HG03520 (cell line): ENCODE measurements around the gene SCUBE1.

Source experiments
- ATAC-seq: cut with Tn5 transposase; IDR thresholded peaks from one replicate; pipeline ENCODE4 v1.9.1; 2021; ENCODE audit warnings: mild to moderate bottlenecking, moderate library complexity; ENCODE audit not compliant: unreplicated experiment

SCUBE1 gene

DNA sequence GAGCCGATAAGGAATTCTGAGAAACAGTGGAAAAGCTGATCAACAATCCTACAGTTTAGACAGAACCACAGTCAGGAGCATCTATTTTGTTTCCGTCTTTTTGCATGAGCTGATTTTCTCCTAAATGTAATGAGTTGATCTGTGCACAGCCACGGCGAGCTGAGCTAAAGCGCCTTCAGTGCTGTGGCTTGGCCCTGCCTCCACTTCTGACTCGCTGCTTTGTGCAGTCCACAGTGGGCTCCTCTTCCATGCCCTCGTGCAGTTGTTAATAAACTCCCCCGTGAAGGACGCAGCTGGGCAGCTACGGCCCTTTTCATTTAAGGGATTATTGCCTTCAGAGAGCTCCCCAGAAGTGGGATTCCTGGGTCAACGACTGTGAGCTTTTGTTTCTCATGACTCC lies 39.4 kb downstream of the SCUBE1 start:
- ATAC-seq, result no peak

DNA sequence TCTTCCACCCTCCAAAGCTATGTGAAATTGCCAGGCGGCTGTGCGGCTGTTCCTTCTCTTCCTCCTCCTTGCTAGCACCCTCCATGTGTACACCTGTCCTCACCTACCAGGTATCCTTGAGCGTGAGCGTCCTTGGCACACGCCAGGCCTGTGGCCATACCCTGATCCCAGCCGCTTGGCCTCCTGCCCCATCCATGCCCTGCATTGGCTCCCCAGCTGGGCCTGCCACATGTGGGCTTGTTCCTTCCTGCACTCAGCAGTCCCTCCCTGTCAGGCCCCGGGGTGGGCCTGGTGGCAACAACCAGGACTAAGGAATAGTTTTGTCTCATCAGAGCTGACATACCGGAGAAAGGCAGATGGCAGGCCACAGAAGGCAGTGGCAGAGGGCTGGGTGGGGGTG lies 40.0 kb downstream of the SCUBE1 start:
- ATAC-seq, result no peak

DNA sequence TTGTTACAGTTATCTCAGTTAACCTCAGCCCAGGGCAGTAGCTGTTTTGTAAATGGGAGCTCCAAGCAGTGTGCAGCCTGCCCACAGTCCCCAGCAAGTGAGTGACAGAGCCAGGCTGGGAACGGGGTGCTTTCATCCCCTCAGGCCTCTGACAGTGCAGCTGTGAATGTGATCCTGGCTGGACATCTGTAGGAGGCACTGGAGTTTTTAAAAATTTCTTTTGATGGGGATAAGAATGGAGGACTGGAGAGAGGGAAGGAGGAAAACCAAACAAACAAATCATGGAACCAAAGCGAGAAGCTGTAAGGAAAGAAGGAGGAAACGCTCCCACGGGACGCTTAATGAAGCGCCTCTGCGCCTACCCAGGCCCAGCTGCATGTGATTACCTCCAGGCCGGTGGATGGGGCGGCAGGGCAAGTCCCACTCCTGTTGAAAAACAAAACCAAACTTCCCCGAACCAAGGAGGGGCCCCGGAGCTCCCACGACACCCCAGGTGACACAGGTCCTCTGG lies 40.6 kb downstream of the SCUBE1 start:
- no peak for ATAC-seq

DNA sequence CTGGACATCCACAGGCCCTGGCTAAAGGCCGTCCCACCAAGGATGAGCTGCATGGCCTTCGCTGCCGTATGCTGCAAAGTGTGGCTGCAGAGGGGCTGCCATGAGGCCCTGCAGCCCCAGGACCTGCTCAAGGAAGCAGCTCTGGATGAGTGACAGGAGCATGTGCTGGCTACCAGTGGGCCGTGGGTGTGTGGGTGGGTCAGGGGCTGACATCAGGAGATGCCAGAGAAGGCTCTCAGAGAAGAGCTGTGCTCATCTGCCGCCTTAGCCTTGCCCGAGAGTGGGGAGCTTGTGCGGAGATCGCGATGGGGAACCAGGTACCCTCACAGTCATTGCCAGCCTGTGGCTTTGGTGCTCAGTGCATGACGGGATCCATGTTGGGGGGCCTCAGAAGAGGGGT lies 41.3 kb downstream of the SCUBE1 start:
- ATAC-seq, result no peak

DNA sequence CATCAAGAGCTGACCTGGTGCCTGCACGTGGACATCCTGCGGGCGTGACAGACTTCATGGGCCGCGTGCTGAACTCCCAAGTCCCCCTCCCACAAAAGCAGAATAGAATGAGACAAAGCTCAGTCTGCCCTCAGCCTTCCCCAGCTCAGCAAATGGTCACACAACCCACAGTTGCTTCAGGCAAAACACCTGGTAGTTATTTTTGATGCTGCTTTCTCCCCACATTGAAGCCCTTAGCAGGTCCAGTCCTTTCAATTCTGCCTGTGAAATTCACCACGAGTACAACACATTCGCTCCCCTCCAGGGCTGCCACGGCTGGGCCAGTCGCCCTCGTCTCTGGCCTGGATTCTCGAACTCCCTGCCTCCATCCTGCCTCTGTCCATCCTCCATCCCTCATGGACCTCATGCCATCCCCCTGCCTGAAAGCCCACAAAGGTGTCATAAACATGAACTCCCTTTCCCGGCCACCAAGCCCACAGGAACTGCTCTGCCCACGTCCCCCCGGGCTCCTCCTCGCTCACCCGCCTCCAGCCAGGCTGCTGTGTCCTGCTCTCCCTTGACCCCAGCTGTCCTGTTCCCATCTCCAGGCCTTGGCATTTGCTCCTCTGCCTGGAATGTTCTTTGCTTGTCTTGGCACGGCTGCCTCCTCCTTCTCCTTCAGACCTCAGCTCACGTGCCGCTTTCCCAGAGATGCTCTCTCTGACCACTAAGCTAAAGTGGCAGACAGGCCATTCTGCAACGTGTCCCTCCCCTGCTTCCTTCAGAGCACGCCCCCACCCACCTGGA lies 42.1 kb downstream of the SCUBE1 start:
- ATAC-seq, result no peak

DNA sequence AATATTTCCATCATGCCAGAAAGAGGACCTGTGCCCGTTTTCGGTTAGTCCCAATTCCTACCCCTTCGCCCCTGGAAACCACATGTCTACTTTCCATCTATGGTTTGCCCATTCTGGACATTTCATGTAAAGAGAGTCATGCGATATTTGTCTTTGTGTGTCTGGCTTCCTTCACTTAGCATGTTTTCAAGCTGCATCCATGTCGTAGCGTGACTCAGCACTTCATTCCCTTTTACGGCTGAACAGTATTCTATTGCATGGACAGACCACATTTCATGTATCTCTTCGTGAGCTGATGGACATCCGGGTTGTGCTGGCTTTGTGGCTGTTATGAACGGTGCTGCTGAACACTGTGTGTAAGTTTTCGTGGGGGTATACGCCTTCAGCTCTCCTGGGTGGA lies 43.4 kb downstream of the SCUBE1 start:
- ATAC-seq, result no peak

DNA sequence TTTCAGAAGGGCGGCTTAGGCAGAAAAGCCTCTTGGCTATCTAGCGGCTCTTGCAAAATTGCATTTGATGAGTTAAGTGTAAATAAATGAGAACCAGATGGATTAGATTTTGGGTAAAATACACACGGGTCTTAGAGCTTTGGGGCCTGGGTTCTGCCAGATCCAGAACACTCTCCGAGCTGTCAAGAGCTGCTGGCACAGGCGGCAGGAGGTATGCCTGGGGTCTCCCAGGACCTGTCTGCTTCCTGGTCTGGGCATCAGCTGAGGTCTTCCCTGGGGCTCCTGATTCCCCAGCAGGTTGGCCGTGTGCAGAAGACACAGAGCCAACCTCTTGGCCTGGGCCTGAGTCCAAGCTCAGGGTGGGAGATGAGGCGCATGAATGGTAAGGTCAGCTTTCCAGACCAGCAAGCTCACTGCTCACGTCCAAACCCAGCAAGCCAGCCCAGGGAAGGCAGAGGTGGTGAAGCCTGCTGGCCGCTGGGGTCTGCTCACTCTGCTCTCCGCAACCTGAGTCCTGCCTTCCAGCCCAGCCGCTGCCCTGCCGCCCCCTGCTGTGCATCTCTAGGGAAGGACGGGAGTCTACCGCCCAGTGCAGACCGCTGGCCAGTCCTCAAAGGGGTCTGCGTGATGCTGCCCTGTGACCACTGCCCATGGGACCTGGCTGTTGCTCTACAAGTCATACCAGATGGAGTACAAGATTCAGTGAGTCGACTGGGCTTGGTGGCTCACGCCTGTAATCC lies 44.9 kb downstream of the SCUBE1 start:
- ATAC-seq, result no peak

DNA sequence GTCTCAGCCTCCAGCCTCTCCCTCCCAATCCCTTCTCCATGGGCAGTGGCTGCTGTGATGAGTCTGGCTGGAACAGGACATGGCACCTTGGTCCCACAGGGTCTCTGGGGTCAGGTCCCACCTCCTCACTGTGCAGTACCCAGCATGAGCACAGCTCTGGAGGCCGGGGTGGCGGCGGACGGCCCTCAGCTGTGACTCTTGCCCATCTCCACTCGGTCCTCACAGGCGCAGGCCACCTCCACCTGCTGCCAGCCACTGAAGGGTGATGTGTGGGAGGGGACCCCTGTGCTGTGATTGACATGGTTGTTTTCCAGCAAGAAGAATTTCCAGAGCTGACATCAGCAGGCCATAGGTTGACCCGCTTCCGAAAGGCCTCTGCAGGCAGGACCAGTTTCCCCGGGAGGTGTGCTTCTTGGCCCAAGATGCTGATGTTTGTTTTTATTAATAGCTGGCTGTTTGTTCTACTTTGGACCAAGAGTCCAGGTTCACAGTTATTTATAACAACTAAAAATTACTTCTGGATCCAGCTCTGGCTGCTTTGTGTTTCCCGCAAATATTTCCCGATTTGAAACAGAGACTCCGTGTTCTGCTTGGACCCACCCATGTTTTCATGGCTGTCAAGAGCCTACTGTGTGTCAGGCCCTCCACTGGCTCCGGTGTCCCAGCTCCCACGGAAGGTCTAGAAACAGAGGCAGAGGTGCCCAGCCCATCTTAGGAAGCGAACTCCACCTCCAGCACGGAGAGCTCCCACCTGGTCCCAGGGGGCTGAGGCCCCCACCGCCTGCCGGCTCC lies 45.7 kb downstream of the SCUBE1 start:
- no peak for ATAC-seq

DNA sequence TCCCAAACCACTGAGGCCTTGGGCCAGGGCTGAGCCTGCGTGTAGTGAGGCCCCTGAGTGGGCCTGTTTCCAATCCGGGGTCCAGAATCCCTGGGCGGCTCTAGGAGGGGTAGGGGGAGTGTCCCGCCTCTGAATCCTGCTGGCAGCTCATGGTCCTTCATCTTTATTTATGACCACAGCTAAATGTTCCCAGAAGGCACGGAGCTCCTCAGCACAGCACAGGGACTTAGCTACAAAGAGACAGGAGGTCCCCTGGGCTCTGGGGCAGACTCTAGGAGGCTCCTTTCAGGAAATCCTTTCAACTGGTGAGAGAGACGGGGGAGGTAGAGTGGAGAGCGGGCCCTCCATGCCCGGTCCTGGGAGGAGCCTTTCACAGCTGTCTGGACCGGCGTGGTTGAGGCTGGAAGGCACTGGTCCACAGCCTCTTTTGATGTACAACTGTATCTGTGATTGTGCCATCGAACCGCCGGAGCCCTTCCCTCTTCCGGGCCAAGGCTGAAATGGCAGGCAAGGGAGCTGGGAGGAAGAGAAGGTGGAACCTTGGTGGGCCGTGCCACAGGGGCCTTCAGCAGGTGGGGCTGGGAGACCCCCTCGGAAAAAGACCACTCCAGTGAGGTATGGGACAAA lies 46.8 kb downstream of the SCUBE1 start:
- no peak for ATAC-seq

DNA sequence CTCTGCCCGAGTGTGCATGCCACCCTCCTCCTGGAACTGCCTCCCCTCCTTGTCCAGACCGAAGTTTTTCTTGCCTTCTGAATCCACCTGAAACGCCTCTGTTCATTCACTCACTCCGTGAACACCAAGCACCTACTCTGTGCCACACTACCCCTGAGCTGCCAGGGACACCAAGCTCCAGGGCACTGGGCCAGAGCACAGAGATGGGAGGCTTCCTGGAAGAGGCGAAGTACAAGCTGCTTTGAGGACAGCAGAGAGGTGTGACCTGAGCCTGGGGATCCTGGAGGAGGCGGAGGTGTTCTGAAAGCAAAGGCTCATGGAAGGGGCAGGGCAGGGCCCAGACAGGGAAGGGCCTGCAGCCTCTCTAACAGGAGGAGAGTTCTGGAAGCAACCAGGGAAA lies 47.5 kb downstream of the SCUBE1 start:
- no peak for ATAC-seq

DNA sequence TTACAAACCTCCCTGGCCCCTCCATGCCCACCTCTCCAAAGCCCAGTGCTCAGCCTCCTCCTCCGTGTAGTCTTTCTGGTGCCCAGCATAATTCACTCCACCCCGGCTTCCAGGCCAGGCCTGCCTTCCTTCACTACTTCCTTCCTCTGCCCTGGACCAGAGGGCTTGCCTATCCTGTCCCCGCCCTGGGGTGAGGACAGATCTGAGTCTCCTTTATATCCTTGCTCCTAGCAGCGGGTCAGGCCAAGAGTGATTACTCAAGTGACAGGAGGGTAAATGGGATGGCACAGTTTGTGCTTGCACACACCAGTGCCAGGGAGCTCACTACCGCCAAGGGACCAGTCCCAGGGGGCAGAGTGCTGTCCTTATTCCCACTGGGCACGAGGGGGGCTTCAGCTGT lies 48.0 kb downstream of the SCUBE1 start:
- ATAC-seq, result no peak

DNA sequence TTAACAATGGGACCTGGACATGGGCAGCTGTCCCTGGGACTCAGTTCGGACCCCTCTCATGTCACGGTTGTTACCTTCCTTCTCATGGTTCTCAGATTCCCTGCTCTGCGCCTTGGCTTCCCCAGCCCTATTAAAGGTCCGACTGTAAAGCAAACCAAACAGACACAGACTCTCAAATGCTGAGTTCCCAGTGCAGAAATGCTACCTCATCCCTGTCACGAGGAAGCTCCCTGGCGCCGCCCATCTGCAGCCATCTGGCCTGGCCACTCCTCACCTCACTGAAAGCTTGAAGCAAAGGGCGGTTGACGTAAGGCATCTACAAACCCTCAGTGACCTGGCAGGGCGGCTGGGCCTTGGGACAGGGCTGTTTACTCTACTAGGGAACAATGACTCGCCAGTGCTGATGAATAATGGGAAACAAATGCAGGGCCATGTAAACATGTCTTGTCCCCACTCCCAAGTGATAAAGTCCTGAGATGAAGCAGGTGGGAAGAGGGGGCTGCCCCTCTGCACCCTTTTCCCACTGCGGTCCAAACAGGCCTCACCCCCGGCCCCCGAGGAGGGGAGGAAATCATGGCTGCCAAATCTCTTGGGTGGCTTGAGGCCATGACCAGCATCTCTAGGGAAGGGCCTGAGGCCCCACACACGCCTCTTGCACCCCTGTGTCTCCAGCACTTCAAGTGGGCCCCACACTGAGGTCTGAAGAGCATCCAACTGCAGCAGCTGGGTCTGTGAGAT lies 49.3 kb downstream of the SCUBE1 start:
- no peak for ATAC-seq

DNA sequence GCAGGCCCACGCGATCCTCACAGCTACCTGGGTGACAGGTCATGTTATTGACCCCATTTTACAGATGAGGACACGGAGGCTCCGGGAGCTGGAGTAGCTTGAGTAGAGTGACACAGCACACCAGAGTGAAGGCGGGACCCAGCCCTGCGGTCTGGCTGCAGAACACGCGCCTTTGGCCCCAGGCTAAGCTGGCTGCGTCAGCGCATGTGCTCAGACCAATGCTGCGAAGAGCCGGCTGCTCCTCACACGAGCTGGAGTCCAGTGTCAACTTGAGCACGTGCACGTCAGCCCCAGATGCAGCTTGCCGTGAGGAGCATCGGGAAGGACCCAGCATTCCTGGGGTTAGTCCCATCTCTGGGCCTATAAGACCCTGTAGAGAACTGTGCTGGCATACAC lies 49.9 kb downstream of the SCUBE1 start:
- ATAC-seq, result no peak

DNA sequence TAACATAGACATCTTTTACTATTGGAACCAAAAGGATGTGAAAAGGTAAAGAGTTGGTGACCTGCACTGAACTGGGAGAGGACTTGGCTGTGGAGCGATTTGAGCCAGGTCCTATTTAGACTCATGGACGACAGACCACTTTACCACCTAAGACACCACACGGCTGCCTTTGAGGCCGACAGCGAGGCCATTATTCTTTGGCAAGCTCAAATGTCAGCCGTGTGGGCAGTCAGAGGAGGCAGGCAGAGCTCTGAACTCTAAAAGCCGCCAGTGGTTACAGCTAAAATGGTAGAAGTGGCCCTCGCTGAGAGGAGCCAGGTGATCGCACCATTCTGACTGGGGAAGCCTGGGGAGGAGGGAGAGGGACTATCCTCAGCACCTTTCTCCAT lies 50.5 kb downstream of the SCUBE1 start:
- ATAC-seq, result no peak

DNA sequence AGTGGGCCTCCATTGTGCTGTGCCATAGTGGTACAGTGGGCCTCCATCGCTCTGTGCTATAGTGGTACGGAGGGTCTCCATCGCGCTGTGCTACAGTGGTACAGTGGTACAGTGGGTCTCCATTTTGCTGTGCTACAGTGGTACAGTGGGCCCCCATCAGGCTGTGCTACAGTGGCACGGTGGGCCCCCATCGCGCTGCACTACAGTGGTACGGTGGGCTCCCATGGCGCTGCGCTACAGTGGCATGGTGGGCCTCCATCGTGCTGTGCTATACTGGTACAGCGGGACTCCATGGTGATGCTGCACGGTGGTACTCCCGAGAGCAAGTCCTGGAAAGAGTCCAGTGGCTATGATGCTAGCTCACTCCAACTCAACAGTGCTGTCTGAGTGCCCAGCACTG lies 51.8 kb downstream of the SCUBE1 start:
- no peak for ATAC-seq

DNA sequence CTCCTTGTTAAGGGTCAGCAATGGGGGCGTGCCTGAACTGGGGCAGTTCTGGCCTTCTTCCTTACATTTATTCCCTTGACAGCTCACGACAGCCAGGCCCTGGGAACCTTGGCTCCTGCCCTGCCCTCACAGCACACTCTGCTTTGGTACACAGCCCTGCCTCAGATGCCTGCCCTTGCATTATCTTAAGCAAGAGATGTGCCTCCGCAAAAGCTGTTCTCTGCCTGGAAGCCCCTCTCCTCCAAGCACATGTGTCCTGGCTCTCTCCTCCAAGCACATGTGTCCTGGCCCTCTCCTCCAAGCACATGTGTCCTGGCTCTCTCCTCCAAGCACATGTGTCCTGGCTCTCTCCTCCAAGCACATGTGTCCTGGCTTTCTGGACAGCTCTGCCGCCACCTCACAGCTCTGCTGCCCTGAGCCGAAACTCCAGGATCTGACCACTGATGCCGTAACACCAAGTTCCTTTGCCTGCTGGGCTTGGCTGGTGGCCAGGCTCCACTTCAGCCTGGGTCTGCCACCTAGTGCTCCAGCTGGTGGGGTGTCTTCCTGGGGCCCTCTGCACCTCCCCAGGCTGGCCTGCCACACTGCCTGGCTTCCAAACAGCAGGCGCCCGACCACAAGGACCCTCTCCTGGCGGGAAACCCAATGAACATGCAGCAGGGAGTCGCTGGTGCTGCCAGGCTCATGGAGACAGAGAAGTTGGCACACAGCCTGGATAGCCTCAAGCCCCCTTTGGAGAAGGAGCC lies 53.0 kb downstream of the SCUBE1 start:
- no peak for ATAC-seq

DNA sequence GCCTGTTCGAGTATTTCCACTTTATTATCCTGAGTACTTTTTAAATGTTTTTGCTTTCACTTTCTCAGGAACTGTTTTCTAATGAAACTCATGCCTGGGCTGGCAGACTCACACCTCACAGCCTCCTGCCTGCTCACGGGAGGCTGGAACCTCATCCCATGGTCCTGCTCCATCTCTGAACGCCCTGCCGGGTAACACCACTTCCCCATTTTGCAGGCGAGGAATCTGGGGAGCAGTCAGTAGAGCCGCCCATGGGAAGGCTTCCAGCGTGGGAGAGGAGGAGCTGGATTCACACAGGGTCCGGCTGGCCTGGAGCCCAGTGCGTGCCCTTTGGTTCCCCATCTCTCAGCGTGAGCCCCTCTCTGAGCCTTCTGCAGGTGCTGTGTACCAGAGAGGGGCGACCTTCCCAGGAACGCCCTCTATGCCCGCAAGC lies 53.6 kb downstream of the SCUBE1 start:
- no peak for ATAC-seq

DNA sequence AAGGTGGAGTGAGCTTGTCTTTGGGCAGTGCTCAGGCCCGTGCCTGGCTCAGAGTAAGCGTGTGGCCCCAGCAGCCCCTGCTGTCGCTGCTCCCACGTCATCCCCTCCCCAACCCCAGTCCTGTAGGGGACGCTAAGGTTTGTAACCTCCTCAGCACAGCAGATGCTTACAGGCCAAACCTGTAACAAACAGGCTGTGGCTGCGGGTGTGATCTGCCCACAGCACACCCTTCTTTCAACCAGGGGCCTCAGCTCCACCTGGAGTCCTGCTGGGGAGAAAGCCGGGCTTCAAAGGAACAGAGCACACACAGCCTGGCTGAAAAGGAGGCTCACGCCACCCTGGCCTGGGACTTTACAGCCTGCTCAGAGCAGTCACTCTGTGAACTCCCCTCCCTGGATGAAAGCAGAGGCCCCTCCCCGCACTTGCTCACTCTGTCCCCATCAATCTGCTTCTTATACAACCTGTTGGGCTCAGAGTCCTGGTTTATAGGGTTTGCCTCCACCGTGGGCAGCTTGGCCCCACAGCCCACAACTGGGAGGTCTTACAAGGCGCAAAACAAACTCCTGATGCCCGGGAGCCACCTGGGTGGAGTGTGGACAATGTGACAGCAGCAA lies 54.3 kb downstream of the SCUBE1 start:
- ATAC-seq, result no peak

DNA sequence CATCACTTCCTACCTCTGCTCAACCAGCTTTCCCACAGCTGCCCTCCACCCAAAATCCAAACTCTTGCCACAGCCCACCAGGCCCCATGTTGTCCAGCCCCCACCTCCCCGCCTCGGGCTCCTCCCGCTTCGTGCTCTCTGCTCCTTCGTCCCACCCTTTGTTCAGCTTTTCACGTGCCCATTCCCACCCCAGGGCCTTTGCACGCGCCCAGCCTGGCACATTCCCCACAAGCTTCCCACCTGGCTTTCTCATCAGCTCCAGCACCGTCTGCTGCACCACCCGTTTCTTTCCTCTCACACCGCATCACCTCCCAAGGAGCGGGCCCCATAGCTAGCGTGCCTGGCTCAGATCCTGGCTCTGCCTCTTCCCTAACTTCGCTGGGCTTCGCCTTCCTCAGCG lies 54.8 kb downstream of the SCUBE1 start:
- ATAC-seq, result no peak
